BLaER1 treated with 17β-estradiol and CSF1 and Interleukin-3, amounts not matched to agents 10 nM and 100 nM (cell line): ENCODE measurements around the gene PRCC.

Experiments used
- H3K27ac ChIP-seq, 11 experiments: shearing (Covaris generic); formaldehyde crosslinking; 2 replicates each; pipeline ENCODE4 v1.8.1; 2022
- H3K27me3 ChIP-seq, 11 experiments: shearing (Covaris generic); formaldehyde crosslinking; 2 replicates each; pipeline ENCODE4 v1.8.1; 2022
- H3K36me3 ChIP-seq, 11 experiments: shearing (Covaris generic); formaldehyde crosslinking; 2 replicates each; pipeline ENCODE4 v1.8.1; 2022
- H3K4me1 ChIP-seq, 10 experiments: shearing (Covaris generic); formaldehyde crosslinking; 2 replicates each; pipeline ENCODE4 v1.8.1; 2022
- H3K4me2 ChIP-seq, 11 experiments: shearing (Covaris generic); formaldehyde crosslinking; 2 replicates each; pipeline ENCODE4 v1.8.1; 2022
- H3K4me3 ChIP-seq, 10 experiments: shearing (Covaris generic); formaldehyde crosslinking; 2 replicates each; pipeline ENCODE4 v1.8.1; 2022
- H3K9ac ChIP-seq, 11 experiments: shearing (Covaris generic); formaldehyde crosslinking; 2 replicates each; pipeline ENCODE4 v1.8.1; 2022
- H3K9me3 ChIP-seq, 11 experiments: shearing (Covaris generic); formaldehyde crosslinking; replicated peaks in 1 of 11; 2 replicates each; pipeline ENCODE4 v1.8.1; 2022
- H4K20me1 ChIP-seq, 11 experiments: shearing (Covaris generic); formaldehyde crosslinking; 2 replicates each; pipeline ENCODE4 v1.8.1; 2022
- Cebpa-rat ChIP-seq, 11 experiments: shearing (Covaris generic); IDR thresholded peaks; 2 replicates each; pipeline ENCODE4 v1.8.1; 2022

The PRCC gene

GRCh38 chr1:156742017-156742416 lies 25.3 kb upstream of the PRCC start:
- peak overlapping the region in 2 of 10 experiments; percentile 13 to 46; a peak in 1 of 20 replicates for H3K4me3 ChIP-seq
- no peak for TF ChIP-seq Cebpa-rat (IDR thresholded peaks at IDR 0.05)
- H3K4me2 ChIP-seq = peak overlapping the region; percentile 54 to 84 (median 68); a peak in 21 of 22 replicates

GRCh38 chr1:156742801-156743200 lies 24.5 kb upstream of the PRCC start:
- Histone ChIP-seq H3K4me1 (peaks cover 50 to 76% (median 66%) of the 10 kb centered on the region in 10 experiments), H3K9ac (peak overlapping the region in 2 of 11 experiments; percentile 3 to 14; a peak in 2 of 22 replicates), H3K4me3 (no peak overlapping the region), H3K27ac (peak overlapping the region in 9 of 11 experiments; percentile 55 to 85 (median 75); a peak in 11 of 22 replicates), H3K36me3 (peaks cover 43 to 68% (median 62%) of the 10 kb centered on the region in 11 experiments), H4K20me1 (peaks cover 0 to 47% (median 34%) of the 10 kb centered on the region in 11 experiments; a peak in 18 of 22 replicates), H3K4me2 (peak overlapping the region in 4 of 11 experiments; percentile 1 to 68 (median 38); a peak in 5 of 22 replicates), H3K27me3 (no peaks in the 10 kb centered on the region), H3K9me3 (no peaks in the 10 kb centered on the region)
- TF ChIP-seq Cebpa-rat (IDR thresholded peaks at IDR 0.05) = no peak

More at GRCh38 chr1:156742017-156742416, 25.3 kb upstream of the PRCC start:
- peak overlapping the region in 5 of 11 experiments; percentile 8 to 90 (median 42); a peak in 4 of 22 replicates for H3K9ac ChIP-seq
- no peaks in the 10 kb centered on the region for H3K27me3 ChIP-seq
- peaks cover 0 to 40% (median 34%) of the 10 kb centered on the region in 11 experiments; a peak in 18 of 22 replicates for H4K20me1 ChIP-seq
- peaks cover 45 to 70% (median 61%) of the 10 kb centered on the region in 10 experiments for H3K4me1 ChIP-seq
- no peaks in the 10 kb centered on the region for H3K9me3 ChIP-seq
- peaks cover 51 to 76% (median 67%) of the 10 kb centered on the region in 11 experiments for H3K36me3 ChIP-seq
- peak overlapping the region in 10 of 11 experiments; percentile 61 to 88 (median 78); a peak in 19 of 22 replicates for H3K27ac ChIP-seq

DNA sequence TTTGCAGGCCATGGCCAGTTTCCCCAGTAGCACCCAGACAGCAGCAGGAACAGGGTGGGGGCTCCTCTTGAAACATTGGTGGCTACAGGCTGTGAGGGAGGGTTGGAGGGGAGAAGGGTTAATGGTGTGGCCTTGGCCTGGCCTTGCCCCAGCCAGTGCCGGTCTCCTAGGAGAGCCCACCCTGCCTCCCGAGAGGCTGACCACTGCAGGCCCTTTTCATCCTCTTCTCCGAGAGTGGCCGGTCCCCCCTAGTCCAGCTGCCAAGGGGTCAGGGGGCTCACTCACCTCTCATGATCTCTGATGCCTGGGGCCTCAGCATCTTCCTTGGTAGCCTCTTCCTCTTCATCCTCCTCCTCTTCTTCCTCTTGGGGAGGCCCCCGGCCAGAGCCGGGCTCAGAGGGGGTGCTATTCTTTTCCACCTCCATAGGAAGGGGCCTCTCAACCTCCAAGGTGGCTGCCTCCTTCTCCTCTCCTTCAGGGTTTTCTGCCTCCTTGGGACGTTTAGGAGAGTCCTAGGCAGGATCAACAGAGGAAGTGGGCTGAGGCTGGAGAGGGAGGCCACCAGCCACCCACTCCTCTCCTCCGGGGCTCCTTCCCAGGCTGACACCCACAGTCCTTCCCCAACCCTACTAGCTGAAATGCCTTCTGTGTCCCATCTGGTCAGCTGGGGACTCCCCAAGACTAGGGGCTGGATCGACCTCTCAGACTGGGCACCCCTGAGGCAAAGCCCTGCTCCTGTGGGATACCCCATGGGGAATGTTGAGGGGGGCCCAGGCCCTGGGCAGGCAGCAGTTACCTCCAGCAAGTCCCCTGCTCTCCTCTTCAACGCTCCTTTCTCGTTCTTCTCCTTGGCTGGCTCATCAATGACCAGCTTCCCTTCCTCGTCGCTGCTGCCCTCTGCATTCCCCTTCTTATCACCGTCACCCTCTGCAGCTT lies 23.7 kb upstream of the PRCC start:
- H3K4me3 ChIP-seq = no peak overlapping the region; a peak in 1 of 20 replicates
- no peaks in the 10 kb centered on the region for H3K27me3 ChIP-seq
- H3K4me1 ChIP-seq = peaks cover 57 to 85% (median 75%) of the 10 kb centered on the region in 10 experiments
- peak overlapping the region in 10 of 11 experiments; percentile 14 to 64 (median 34); a peak in 13 of 22 replicates for H3K9ac ChIP-seq
- peaks cover 36 to 64% (median 55%) of the 10 kb centered on the region in 11 experiments for H3K36me3 ChIP-seq
- no peaks in the 10 kb centered on the region for H3K9me3 ChIP-seq
- no peak for TF ChIP-seq Cebpa-rat (IDR thresholded peaks at IDR 0.05)
- H3K4me2 ChIP-seq = peak overlapping the region in 7 of 11 experiments; percentile 1 to 68 (median 28); a peak in 9 of 22 replicates
- H3K27ac ChIP-seq = peak overlapping the region in 9 of 11 experiments; percentile 2 to 85 (median 55); a peak in 14 of 22 replicates
- H4K20me1 ChIP-seq = peaks cover 0 to 56% (median 35%) of the 10 kb centered on the region in 11 experiments; a peak in 18 of 22 replicates

- peaks cover 36 to 65% (median 51%) of the 10 kb centered on the region in 11 experiments for H3K36me3 ChIP-seq
- no peak overlapping the region for H3K4me3 ChIP-seq
- H3K27ac ChIP-seq = peak overlapping the region in 9 of 11 experiments; percentile 19 to 100 (median 96); a peak in 10 of 22 replicates
- no peaks in the 10 kb centered on the region for H3K27me3 ChIP-seq
- peak overlapping the region in 8 of 11 experiments; percentile 30 to 99 (median 52); a peak in 11 of 22 replicates for H3K9ac ChIP-seq
- no peak for TF ChIP-seq Cebpa-rat (IDR thresholded peaks at IDR 0.05)
- H3K4me2 ChIP-seq = peak overlapping the region in 4 of 11 experiments; percentile 90 to 100 (median 98); a peak in 5 of 22 replicates
- peaks cover 0 to 58% (median 35%) of the 10 kb centered on the region in 11 experiments; a peak in 18 of 22 replicates for H4K20me1 ChIP-seq
- peaks cover 57 to 84% (median 77%) of the 10 kb centered on the region in 10 experiments for H3K4me1 ChIP-seq
- no peaks in the 10 kb centered on the region for H3K9me3 ChIP-seq
Measured at GRCh38 chr1:156744344-156744743, 23.0 kb upstream of the PRCC start.

- peaks cover 36 to 70% (median 57%) of the 10 kb centered on the region in 11 experiments for H3K36me3 ChIP-seq
- TF ChIP-seq Cebpa-rat (IDR thresholded peaks at IDR 0.05) = no peak
- peak overlapping the region; percentile 90 to 100 (median 100) for H3K4me2 ChIP-seq
- H3K4me1 ChIP-seq = peaks cover 51 to 82% (median 72%) of the 10 kb centered on the region in 10 experiments
- no peaks in the 10 kb centered on the region for H3K9me3 ChIP-seq
- peak overlapping the region; percentile 52 to 100 (median 95); a peak in 20 of 22 replicates for H3K9ac ChIP-seq
- H4K20me1 ChIP-seq = peaks cover 0 to 58% (median 35%) of the 10 kb centered on the region in 11 experiments; a peak in 18 of 22 replicates
- peak overlapping the region; percentile 11 to 100 (median 93); a peak in 20 of 22 replicates for H3K27ac ChIP-seq
- 0 out of 20 replicates have a peak overlapping the region, but pooled peaks of 1 of the 10 experiments have one; percentile 3 for H3K4me3 ChIP-seq
- H3K27me3 ChIP-seq = no peaks in the 10 kb centered on the region
Measured at GRCh38 chr1:156744786-156745419, 22.4 kb upstream of the PRCC start.

GRCh38 chr1:156745881-156746280 lies 21.5 kb upstream of the PRCC start:
- peak overlapping the region in 2 of 10 experiments; percentile 38 to 93; a peak in 2 of 20 replicates for H3K4me3 ChIP-seq
- H3K36me3 ChIP-seq = peaks cover 36 to 71% (median 57%) of the 10 kb centered on the region in 11 experiments
- H3K27me3 ChIP-seq = no peaks in the 10 kb centered on the region
- H3K4me1 ChIP-seq = peaks cover 45 to 78% (median 69%) of the 10 kb centered on the region in 10 experiments
- peak overlapping the region; percentile 37 to 100 (median 95); a peak in 17 of 22 replicates for H3K9ac ChIP-seq
- no peaks in the 10 kb centered on the region for H3K9me3 ChIP-seq
- no peak for TF ChIP-seq Cebpa-rat (IDR thresholded peaks at IDR 0.05)
- peak overlapping the region; percentile 83 to 100 (median 99); a peak in 20 of 22 replicates for H3K27ac ChIP-seq
- H4K20me1 ChIP-seq = peaks cover 0 to 58% (median 35%) of the 10 kb centered on the region in 11 experiments; a peak in 18 of 22 replicates
- peak overlapping the region; percentile 90 to 100 (median 100) for H3K4me2 ChIP-seq

- peak overlapping the region; percentile 90 to 100 (median 100) for H3K4me2 ChIP-seq
- H3K4me1 ChIP-seq = peaks cover 44 to 78% (median 67%) of the 10 kb centered on the region in 10 experiments
- peak overlapping the region; percentile 37 to 100 (median 98); a peak in 17 of 22 replicates for H3K9ac ChIP-seq
- H3K9me3 ChIP-seq = no peaks in the 10 kb centered on the region
- peak overlapping the region; percentile 83 to 100 (median 99); a peak in 20 of 22 replicates for H3K27ac ChIP-seq
- TF ChIP-seq Cebpa-rat (IDR thresholded peaks at IDR 0.05) = no peak
- no peaks in the 10 kb centered on the region for H3K27me3 ChIP-seq
- peaks cover 0 to 58% (median 35%) of the 10 kb centered on the region in 11 experiments; a peak in 18 of 22 replicates for H4K20me1 ChIP-seq
- peaks cover 36 to 71% (median 57%) of the 10 kb centered on the region in 11 experiments for H3K36me3 ChIP-seq
- H3K4me3 ChIP-seq = peak overlapping the region in 5 of 10 experiments; percentile 38 to 98 (median 93); a peak in 3 of 20 replicates
Measured at GRCh38 chr1:156746406-156746727, 21.0 kb upstream of the PRCC start.
